Upper lobe of right lung (tissue), 1 donor: Measurements from ENCODE around the gene CD93. TPM values are rescaled to one million over a fixed set of nuclear protein-coding genes. Genes with fewer than 3 reads are reported as not detected.
A peak's percentile ranks its signal among the peaks of the same experiment; 100 is the strongest.

Source experiments
- ATAC-seq: fragments of 200-7000 bp; cut with Tn5 transposase; one replicate; pipeline ENCODE4 v1.9.1; 2020; ENCODE audit warnings: mild to moderate bottlenecking, moderate library complexity
- DNase-seq: peaks from one replicate; pipeline ENCODE4 v3.0.0-alpha.2; 2020
- H3K27ac ChIP-seq: fragments of 200-600 bp; one replicate; pipeline ENCODE4 v1.8.0; 2022
- H3K27me3 ChIP-seq: fragments of 200-600 bp; one replicate; pipeline ENCODE4 v1.8.0; 2022; ENCODE audit warnings: mild to moderate bottlenecking
- H3K36me3 ChIP-seq: fragments of 200-600 bp; one replicate; pipeline ENCODE4 v1.8.0; 2022
- H3K4me1 ChIP-seq: fragments of 200-600 bp; one replicate; pipeline ENCODE4 v1.8.0; 2022
- H3K4me3 ChIP-seq: fragments of 200-600 bp; one replicate; pipeline ENCODE4 v1.8.0; 2022; ENCODE audit warnings: mild to moderate bottlenecking
- H3K9me3 ChIP-seq: fragments of 200-600 bp; one replicate; pipeline ENCODE4 v1.8.0; 2022
- CTCF ChIP-seq: fragments of 200-600 bp; IDR thresholded peaks from one replicate; pipeline ENCODE4 v1.8.0; 2022; ENCODE audit warnings: antibody characterized with exemption
- intact Hi-C: fragments of 100-400 bp; cut with DNase I; formaldehyde crosslinking; loops from one replicate; pipeline ENCODE4 v1.11.0; 2022
- total RNA-seq: library from RNA; stranded (reverse); fragmentation: NEBNext Ultra II Directional; extraction: Animal tissue kit (Norgen Biotek cat#: 25700); gene quantifications from one replicate; pipeline ENCODE4 v1.2.1, GENCODE V29; 2021
- donor health status: DM: no; HTN: yes; CAD: no; lungs with severe emphysema.

Gene CD93
- total RNA-seq, 1 donor from 2014 or later = 160 TPM

- peak; percentile 58 for DNase-seq
These were observed 32.6 kb upstream of the CD93 start for GRCh38 chr20:23118766-23119165.

GRCh38 chr20:23118144-23118543 lies 32.0 kb upstream of the CD93 start:
- DNase-seq (peak; percentile 38), ATAC-seq (no peak)
- Histone ChIP-seq H3K4me1 (peaks cover 30% of the 10 kb centered on the region), H3K9me3 (no peaks in the 10 kb centered on the region), H3K36me3 (no peaks in the 10 kb centered on the region), H3K27me3 (no peaks in the 10 kb centered on the region), H3K27ac (no peak overlapping the region), H3K4me3 (no peak overlapping the region)
- TF ChIP-seq CTCF = no peak
- intact Hi-C loops = no loop called here

More at GRCh38 chr20:23118766-23119165, 32.6 kb upstream of the CD93 start:
- intact Hi-C loops = no loop called here
- Histone ChIP-seq H3K36me3 (no peaks in the 10 kb centered on the region), H3K9me3 (no peaks in the 10 kb centered on the region), H3K27ac (no peak overlapping the region), H3K4me1 (peaks cover 28% of the 10 kb centered on the region), H3K27me3 (no peaks in the 10 kb centered on the region), H3K4me3 (no peak overlapping the region)
- no peak for TF ChIP-seq CTCF
- ATAC-seq = no peak

GRCh38 chr20:23117738-23118137 lies 31.6 kb upstream of the CD93 start:
- ATAC-seq (no peak), DNase-seq (peak; percentile 47)
- intact Hi-C loops = no loop called here
- Histone ChIP-seq H3K27me3 (no peaks in the 10 kb centered on the region), H3K4me3 (no peak overlapping the region), H3K4me1 (peaks cover 30% of the 10 kb centered on the region), H3K36me3 (no peaks in the 10 kb centered on the region), H3K9me3 (no peaks in the 10 kb centered on the region), H3K27ac (no peak overlapping the region)
- TF ChIP-seq CTCF = no peak

GRCh38 chr20:23116311-23117089 lies 30.4 kb upstream of the CD93 start:
- ATAC-seq (no peak), DNase-seq (peak; percentile 40)
- H3K9me3 ChIP-seq = no peaks in the 10 kb centered on the region

GRCh38 chr20:23115822-23116221 lies 29.7 kb upstream of the CD93 start:
- no peak overlapping the region for H3K27ac ChIP-seq
- peak; percentile 51 for ATAC-seq
- H3K4me1 ChIP-seq = peaks cover 30% of the 10 kb centered on the region
- H3K36me3 ChIP-seq = no peaks in the 10 kb centered on the region
- intact Hi-C loops = no loop called here
- no peaks in the 10 kb centered on the region for H3K27me3 ChIP-seq
- no peaks in the 10 kb centered on the region for H3K9me3 ChIP-seq
- TF ChIP-seq CTCF = no peak
- DNase-seq = no peak
- no peak overlapping the region for H3K4me3 ChIP-seq

More at GRCh38 chr20:23116311-23117089, 30.4 kb upstream of the CD93 start:
- Histone ChIP-seq H3K36me3 (no peaks in the 10 kb centered on the region), H3K4me1 (peaks cover 30% of the 10 kb centered on the region), H3K4me3 (no peak overlapping the region), H3K27ac (no peak overlapping the region), H3K27me3 (no peaks in the 10 kb centered on the region)
- TF ChIP-seq CTCF = no peak
- intact Hi-C loops = no loop called here
